ENCODE data around the gene MALAT1. TPM values are rescaled to one million over a fixed set of nuclear protein-coding genes. Genes with fewer than 3 reads are reported as not detected.

Gene MALAT1
- total and polyA plus RNA-seq, 2 of the 13 experiments (the other 11 are each of a cell fraction or from before 2014, with no cell fraction given): 143 to 1,237 TPM

- TF ChIP-seq ZUFSP (CRISPR knock-in tag; IDR thresholded peaks at IDR 0.05; ENCODE audit: borderline replicate concordance): no peak
- TF ChIP-seq AGO1 (IDR thresholded peaks at IDR 0.05; ENCODE audit: low read depth, low read length, poor library complexity, severe bottlenecking): no peak
- no peak for TF ChIP-seq CREM (IDR thresholded peaks at IDR 0.05)
- TF ChIP-seq CREM (CRISPR knock-in tag; IDR thresholded peaks at IDR 0.05): no peak
- no peak for TF ChIP-seq HNRNPH1 (optimal IDR thresholded peaks at IDR 0.05; ENCODE audit: low read depth, low read length)
- no peak for TF ChIP-seq ZNF770 (CRISPR knock-in tag; IDR thresholded peaks at IDR 0.05)
- TF ChIP-seq EP300 (IDR thresholded peaks at IDR 0.05; ENCODE audit: low read depth in 2 of 2, low read length in 2 of 2): no peak
- no peak for TF ChIP-seq EP300 (CRISPR knock-in tag; IDR thresholded peaks at IDR 0.05; ENCODE audit: borderline replicate concordance)
- TF ChIP-seq ZNF572 (CRISPR knock-in tag; IDR thresholded peaks at IDR 0.05): no peak
- TF ChIP-seq ZC3H13 (CRISPR knock-in tag; IDR thresholded peaks at IDR 0.05): no peak
- TF ChIP-seq ETV5 (CRISPR knock-in tag; IDR thresholded peaks at IDR 0.05; ENCODE audit: borderline replicate concordance): no peak
- TF ChIP-seq ZNF160 (CRISPR knock-in tag; IDR thresholded peaks at IDR 0.05): no peak
- TF ChIP-seq SOX13 (IDR thresholded peaks at IDR 0.05): no peak
- no peak for TF ChIP-seq SOX13 (CRISPR knock-in tag; conservative IDR thresholded peaks at IDR 0.05 in 1 of 2, IDR thresholded peaks at IDR 0.05 in 1 of 2)
- peak; percentile 20; the same call in 1 of the 2 replicates for TF ChIP-seq ZNF678 (CRISPR knock-in tag; IDR thresholded peaks at IDR 0.05)
- TF ChIP-seq ATF4 (CRISPR knock-in tag; IDR thresholded peaks at IDR 0.05): no peak
- TF ChIP-seq ZNF280D (CRISPR knock-in tag; IDR thresholded peaks at IDR 0.05): no peak
These were observed 26.1 kb downstream of the MALAT1 start, which contains the start of gene SCYL1 (continued) for GRCh38 chr11:65524741-65525545.

Data from HepG2 (cell line).